IPS-NIHi11 (cell line): ENCODE results near the gene UNC5CL.
"Not testable (repeated sequence)": the region's sequence is repeated elsewhere in the genome, so short reads cannot be mapped to it uniquely, and the experiment has no call there.

ENCODE experiments used
- DNase-seq: peaks from one replicate; pipeline ENCODE4 v3.0.0; 2012; ENCODE audit warnings: mixed read lengths, low spot score

Gene UNC5CL

DNA sequence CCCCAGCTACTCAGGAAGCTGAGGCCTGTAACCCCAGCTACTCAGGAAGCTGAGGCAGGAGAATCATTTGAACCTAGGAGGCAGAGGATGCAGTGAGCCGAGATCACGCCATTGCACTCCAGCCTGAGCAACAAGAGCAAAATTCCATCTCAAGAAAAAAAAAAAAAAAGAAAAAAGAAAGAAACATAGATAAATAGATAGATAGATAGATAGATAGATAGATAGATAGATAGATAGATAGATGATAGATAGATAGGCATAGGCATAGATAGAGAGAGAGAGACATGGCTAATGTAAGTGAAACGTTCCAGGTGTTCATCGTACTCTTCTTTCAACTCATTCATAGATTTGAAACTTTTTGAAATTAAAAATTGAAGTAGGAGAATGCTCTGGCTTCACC lies 32.0 kb downstream of the UNC5CL start:
- not testable (repeated sequence) for DNase-seq

DNA sequence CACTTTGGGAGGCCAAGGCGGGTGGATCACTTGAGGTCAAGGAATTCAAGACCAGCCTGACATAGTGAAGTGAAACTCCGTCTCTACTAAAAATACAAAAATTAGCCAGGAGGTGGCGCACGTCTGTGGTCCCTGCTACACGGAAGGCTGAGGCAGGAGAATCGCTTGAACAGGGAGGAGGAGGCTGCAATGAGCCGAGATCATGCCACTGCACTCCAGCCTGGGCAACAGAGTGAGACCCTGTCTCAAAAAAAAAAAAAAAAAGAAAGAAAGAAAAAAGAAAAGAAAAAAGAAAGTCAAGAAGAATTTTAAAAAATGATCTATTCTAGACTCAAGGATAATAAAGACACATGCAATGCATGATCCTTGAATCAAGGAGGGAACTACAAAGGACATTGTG lies 32.8 kb downstream of the UNC5CL start:
- peak; percentile 42 for DNase-seq

DNA sequence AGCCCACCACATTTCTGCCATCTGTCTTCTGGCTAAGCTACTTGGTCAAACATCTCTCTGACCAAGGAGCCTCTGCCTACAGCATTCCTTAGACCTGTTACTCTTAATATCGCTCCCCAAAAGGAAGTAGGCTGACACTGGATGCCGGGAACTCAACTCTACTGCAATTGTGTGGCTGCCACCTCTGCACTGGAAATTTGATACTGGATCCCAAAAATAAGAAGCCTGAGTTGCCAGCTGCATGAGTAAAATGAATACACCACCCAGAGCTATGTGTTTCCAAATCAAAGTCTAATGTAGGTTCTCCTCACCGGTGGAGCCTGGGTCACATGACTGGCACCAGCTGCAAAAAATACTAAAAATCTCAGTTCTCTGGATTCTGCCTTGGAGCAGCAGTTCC lies 36.9 kb downstream of the UNC5CL start:
- DNase-seq: no peak

DNA sequence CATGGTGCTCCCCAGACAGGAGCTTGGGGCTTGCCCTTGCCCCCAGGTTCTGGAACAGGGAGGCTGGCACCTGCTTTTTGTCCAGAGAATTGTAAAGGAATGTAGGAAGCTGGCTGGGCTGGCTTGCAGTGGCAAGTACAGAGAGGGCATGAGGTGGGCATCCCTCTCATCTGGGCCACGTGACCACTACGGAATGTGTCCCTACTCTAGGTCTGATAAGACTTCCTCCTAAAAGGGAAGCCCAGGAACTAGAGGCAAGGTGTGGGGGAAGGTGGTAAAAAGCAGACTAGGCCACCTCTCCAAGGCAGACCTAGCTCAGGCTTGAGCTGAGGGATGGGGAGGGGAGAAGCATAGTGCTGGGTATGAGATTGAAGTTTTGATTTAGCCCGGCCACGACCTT lies 38.8 kb downstream of the UNC5CL start:
- DNase-seq: no peak

DNA sequence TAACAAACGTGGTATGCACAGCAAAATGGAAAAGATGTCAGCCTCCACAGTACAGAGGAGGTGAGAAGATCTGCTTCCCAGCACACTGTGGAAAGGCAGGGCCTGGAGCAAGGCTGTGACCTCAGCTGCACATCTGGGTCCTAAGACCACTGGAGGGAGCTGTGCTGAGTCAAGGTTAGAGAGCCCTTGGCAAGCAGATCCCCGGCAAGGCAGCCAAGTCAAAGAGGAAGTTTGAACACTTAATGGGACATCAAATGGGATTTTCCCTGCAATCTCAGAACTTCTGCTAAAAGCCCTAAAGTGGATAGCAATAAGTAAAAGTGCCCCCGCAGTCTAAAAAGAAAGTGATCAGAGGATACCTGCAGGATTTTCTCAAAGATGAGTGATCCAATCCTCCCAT lies 39.5 kb downstream of the UNC5CL start:
- peak; percentile 77 for DNase-seq

DNA sequence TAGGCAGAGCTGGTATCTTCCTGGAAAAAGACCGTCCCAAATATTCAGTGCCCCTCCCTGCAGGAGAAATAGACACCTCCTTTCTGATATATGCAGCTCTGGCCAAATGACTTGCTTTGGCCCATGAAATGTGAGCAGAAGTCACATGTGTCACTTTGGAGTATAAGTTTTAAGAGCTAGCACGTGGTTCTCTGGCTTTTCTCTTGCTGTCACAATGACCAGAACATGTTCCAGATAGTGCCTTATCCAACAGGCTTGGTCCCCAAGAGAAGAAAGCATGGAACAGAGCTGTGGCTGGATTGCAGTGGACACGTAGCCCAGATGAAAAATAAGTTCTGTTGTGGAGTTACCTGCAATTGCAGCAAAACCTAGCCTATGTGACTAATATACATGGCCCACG lies 40.4 kb downstream of the UNC5CL start:
- no peak for DNase-seq

DNA sequence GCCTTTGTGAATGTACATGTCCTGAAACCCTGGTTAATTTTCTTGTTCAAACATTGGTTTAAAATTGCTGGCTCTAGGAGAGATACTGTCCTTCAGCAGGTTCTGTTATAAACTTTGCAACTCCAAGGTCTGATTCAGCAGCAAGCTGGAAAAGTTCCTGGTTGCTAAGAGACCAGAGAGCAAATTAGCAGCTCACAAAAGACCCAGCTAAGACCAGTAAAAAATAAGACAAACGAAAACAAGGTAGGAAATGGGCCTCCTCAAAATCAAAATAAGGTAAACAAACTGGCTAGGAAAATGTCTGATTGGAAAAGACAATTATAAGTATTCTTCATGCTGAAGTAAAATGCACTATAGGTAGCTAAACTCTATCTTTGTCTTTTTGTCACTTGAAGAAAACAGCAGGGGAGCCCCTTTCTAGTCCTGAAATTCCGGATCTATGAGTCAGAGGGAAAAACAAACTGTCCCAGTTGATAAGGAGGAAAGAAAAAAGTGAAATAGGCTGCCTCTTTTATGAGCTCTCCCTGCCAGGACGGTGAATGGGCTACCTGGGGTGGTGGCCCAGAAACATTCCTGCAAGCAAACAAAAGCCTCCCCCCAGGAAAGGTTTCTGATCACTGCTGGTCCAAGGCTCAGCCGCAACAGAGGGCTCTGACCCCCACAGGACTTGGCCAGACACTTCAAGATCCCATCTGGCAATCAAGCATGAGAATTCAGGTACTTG lies 41.6 kb downstream of the UNC5CL start:
- peak; percentile 83 for DNase-seq

DNA sequence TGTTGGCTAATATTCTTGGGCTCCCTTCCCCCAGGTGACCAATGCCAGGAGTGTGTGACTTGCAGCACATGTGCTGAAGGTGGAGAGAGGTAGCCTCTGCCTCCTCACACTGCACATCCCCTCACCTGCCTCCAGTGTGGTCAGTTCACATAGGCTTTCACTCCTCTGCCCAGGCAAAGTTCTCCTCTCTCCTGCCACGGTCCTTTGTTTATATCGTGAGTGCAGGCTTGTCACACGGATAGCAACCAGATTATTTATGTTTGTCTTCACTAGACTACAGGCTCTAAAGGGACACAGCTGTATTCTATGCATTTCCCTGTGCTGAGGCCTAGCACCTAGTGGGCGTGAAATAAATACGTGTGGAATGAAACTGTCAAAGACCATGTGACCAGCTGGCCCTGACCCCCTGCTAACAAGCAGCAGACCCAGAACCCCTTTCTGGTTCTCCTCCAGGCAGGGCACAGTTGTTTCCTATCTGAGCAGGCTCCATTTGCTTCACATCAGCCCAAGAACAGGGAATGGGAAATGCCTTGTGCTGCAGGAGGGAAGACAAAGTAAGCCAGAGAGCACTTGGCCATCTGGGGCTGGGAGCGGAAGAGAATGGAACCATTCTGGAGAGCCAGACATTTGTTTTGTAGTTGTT lies 42.3 kb downstream of the UNC5CL start:
- DNase-seq: peak; percentile 38

DNA sequence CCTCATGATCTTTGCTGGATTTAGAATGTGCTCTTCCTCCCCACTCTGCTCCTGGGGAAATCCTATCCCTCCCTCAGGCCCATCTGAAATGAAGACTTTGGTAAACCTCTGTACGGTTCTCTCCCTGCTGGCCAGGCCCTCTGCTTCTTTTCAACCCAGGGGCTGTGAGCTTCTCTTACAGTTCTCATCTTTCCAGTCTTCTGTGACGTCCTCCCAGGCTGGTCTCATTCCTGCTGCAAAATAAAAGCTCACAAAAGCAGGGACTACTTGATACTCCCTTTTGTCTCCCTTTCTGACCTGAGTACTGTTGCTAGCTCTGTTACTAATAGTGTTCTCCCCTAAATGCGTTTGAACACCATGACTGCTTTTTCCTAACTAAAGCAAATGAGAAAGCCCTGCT lies 46.3 kb downstream of the UNC5CL start:
- no peak for DNase-seq

DNA sequence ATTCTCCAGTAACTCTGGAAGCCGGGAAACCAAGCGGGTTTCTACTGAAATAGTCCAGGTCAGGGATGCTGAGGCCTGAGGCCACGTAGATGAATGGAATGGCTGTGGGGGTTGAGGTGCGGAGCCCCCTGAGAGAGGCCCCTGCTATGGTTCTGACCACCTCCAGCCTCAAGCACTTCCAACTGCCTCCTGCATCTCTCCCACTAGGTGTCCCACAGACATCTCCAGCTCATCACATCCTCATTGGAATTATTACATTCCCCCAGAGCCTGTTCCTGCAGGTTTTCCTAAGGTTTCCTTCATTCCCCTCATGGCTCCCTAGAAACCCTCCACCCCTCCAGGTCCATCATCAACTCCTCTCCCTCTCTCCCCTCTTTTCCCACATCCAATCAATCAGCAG lies 48.7 kb downstream of the UNC5CL start:
- DNase-seq: no peak

DNA sequence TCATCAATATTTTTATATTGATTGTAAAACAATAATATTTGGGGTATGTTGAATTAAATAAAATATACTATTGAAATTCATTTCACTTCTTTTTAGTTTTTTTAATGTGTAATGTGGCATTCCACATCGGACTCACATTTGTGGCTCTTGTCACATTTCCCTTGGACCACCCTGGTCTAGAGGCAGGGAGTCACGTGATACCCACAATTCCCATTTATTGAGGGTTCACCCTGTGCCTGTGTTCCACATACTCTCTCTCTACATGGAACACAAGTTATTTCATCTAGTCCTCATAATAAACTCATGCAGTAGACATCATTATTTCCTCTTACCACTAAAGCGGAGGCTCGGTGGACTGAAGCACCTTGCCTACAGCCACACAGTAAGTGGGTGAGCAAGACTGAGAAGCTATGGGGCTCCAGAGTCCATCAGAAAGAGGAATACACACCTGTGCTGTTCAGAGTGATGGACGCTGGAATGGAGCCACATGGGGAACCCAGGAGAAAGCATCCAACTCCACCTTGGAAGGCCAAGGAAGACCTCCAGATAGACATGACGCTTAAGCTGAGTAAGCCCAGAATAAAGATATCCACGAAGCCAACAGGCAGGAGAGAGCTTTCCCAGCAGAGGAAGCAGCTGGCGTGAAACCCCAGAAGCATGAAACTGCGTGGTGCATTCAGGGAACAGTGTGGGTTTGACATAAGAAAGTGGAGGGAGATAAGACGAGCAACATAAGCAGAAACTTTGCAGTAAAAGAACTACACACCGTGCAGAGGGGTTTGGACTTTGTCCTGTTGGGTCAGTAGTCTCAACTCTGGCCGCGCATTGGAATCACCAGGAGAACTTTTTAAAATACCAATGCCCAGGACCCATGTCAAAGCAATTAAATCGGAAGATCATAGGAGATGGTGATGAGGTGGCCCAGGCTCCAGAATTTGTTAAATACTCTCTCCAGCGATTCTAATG lies 49.5 kb downstream of the UNC5CL start:
- no peak for DNase-seq

DNA sequence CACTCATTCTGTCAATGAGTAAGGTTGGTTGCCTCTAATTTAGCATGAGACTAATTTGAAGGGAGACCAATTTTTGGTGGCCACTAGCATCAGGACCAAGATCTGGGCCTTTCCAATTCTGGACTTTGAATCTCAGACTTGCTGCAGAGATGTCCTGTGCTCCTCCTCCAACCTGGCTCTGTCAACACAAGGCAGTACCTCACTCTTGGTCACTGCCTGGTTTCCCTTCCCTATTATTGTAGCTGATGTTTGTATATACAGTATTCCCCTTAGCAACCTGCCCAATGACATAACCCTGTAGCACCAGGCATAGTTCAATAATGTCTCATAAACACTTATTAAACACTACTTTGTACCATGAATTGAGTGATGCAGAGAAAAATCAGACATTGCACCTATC lies 50.4 kb downstream of the UNC5CL start:
- DNase-seq: no peak

DNA sequence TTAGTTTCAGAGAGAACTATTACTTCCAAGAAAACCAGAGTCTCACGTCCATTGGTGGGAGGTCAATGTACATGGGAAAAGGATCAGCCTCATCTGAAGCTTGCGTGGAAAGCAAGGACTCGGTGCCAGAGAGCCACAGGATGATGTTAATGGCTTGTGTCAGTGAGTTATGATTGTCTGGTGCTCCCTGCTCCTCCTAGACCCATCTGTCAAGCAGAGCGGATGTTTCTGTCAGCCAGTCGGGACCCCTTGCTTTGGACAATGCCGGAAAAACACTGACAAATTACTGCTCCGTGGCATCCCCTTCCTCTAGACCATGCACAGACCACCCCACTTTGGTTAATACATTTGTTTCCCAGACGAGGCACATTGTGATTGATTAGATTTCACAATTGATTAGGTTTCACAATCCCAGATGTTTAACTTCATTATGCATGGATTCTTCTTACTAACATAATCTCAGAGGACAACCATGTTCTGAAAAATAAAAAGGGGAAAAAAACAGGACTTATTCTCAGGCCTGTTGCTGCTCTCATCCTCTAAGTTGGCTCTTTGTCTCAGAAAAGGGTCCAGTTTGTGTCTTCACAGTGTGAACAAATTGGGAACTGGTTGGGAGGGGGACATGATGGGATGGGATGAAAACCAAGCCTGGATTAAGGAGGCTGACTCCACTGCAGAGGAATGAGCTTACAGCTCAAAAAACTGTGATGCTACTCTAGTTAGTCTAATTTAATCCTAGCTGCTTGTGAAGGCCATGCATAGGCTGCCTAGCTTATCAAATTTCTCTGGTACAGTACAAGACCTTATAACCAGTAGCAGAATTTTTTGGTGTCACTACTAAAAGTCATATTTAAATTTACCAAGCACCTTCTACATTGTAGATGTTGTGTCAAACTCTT lies 51.9 kb downstream of the UNC5CL start:
- DNase-seq: no peak

DNA sequence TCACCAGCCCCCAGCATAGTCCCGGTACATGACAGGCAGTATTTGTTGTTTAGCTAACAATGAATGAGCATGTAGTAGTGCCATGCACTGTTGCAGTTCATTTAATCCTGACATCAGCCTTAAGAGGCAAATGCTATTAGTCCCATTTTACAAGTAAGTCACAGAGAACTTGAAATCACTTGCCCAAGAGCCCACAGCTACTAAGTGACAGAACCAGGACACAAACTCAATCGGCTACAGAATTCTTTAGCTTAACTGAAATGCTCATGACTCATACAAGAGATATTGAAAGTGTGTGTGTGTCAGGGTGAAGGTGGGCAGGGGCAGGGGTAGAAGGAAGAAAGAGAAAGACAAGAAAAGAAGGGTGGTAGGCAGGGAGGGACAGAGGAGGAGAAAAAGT lies 52.7 kb downstream of the UNC5CL start:
- no peak for DNase-seq

DNA sequence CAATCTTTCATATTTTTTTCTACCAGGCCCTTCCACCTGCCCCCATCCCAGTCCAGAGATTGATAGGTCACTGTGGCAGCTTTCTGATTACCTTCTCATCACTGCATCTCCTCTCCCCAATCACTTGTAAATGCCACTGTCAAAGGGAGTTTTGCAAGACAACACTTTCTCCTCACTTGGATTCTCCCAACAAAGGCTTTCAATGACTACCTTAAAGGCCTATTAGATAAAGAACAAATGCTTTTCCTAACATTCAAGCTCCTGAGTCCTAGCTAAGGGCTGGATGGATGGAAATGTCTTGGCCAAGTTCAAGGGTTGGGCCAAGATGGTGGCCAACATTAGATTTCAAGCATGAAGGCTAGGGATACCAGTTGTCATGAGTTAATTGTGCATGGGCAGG lies 55.3 kb downstream of the UNC5CL start:
- DNase-seq: no peak

DNA sequence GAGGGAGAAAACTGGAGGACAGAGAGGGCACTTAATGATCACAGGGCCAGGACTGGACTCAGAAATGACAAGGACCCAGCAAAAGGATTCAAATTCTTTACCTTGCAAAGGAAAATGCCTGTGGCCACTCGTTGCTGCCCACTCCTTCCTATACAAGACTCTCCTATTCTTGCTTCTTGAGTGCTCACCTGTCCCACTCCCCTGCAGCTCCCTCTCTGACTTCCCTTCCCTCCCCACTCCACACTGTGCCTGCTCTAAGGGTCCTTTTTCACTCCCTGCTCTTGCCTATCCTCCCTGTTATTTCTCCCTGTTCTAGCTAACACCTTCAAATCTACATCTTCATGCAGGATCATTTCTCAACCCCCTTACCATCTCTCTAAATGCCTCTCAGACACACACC lies 56.1 kb downstream of the UNC5CL start:
- no peak for DNase-seq

DNA sequence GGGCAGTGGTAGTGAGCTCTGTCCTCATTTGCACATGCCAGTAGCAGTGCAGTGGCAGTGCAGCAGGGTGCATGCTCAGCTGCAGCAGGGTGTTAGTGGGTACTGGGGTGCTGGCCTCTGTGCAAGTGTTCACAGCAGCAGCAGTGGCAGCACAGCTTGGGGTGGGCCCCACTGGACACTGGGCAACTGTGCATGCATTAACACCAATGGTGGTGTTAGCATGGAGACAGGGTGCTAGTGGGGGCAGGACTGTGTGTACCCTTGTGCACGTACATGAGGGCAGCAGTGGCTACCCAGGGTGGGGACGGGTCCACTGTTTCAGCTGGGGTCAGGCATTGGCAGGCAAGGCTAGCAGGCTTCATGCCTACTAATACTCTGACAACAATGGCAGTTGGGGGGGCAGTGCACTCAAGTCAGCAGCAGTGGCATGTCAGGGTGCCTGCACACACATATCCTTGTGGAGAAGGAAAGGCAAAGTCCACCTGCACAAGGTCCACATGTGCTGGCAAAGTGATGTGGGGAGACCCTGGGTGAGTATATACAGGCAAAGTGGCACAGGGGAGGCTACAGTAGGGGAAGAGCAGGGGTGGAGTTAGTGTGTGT lies 60.2 kb downstream of the UNC5CL start:
- DNase-seq: no peak

DNA sequence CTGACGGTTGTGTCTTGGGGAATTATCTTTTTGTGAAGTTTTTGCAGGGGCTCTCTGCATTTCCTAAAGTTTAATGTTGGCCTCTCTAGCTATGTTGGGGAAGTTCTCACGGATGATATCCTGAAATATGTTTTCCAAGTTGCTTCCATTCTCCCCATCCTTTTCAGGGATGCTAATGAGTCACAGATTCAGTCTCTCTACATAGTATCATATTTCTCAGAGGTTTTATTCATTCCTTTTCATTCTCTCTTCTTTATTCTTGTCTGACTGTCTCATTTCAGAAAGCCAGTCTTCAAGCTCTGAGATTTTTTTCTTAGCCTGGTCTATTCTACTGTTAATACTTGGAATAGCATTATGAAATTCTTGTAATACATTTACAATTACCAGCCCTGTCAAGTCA lies 61.3 kb downstream of the UNC5CL start:
- no peak for DNase-seq

DNA sequence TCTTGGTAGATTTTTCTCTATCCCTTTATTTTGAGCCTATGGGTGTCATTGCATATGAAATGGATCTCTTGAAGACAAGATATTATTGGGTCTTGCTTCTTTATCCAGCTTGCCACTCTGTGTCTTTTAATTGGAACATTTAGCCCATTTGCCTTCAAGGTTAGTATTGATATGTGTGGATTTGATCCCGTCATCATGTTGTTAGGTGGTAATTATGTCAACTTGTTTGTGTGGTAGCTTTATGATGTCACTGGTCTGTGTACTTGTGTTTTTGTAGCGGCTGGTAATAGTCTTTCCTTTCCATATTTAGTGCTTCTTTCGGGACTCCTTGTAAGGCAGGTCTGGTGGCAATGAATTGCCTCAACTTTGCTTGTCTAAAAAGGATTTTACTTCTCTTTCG lies 61.9 kb downstream of the UNC5CL start:
- DNase-seq: no peak
